ENCODE measurements around the gene UACA.

GRCh38 chr15:70723122-70723422 is 40.3 kb downstream of the UACA start:
- TF ChIP-seq POLR2AphosphoS5 (IDR thresholded peaks at IDR 0.05; ENCODE audit: borderline replicate concordance, low read depth, low read length) (no peak), EZH2 (IDR thresholded peaks at IDR 0.05) (no peak)

Data from SK-N-MC (cell line).